Stimulated activated CD8-positive, alpha-beta memory T cell treated with anti-CD3 and anti-CD28 coated beads, Interleukin-7, amount 100 ng/mL, for 4 hours (primary cell): ENCODE data around the gene LRRN1.

Source experiments
- DNase-seq, 2 donors: peaks; one replicate each; pipeline ENCODE4 v3.0.0-alpha.2; 2020; ENCODE audit warnings: low read depth in 2 of 2

The LRRN1 gene

GRCh38 chr3:3799173-3800079 lies at the start of gene LRRN1:
Gene LRRN1 (plus strand): TSS chr3:3799431. CDS start chr3:3844642, 45,211 bp downstream.
- DNase-seq: peak in 1 of 2 donors; percentile 59

- no peak for DNase-seq
These were observed 45.8 kb upstream of the LRRN1 start for GRCh38 chr3:3753416-3753815.

GRCh38 chr3:3765661-3766060 lies 33.6 kb upstream of the LRRN1 start:
- no peak for DNase-seq

- no peak for DNase-seq
These were observed 33.1 kb upstream of the LRRN1 start for GRCh38 chr3:3766140-3766539.

- no peak for DNase-seq
These were observed 28.1 kb upstream of the LRRN1 start for GRCh38 chr3:3771094-3771493.

GRCh38 chr3:3771567-3771966 lies 27.7 kb upstream of the LRRN1 start:
- DNase-seq: no peak

- no peak for DNase-seq
These were observed 26.9 kb upstream of the LRRN1 start for GRCh38 chr3:3772338-3772737.

- no peak for DNase-seq
These were observed 26.3 kb upstream of the LRRN1 start for GRCh38 chr3:3772920-3773319.

GRCh38 chr3:3776607-3777006 lies 22.6 kb upstream of the LRRN1 start:
- no peak for DNase-seq

GRCh38 chr3:3778216-3778615 lies 21.0 kb upstream of the LRRN1 start:
- no peak for DNase-seq

GRCh38 chr3:3778641-3779270 lies 20.5 kb upstream of the LRRN1 start:
- DNase-seq: no peak

- no peak for DNase-seq
These were observed 16.8 kb upstream of the LRRN1 start for GRCh38 chr3:3782457-3782856.

- no peak for DNase-seq
These were observed 16.0 kb upstream of the LRRN1 start for GRCh38 chr3:3783210-3783609.

- DNase-seq: no peak
These were observed 15.5 kb upstream of the LRRN1 start for GRCh38 chr3:3783696-3784095.

- no peak for DNase-seq
These were observed 6.8 kb upstream of the LRRN1 start for GRCh38 chr3:3792391-3792790.

- peak in 1 of 2 donors; percentile 35 for DNase-seq
These were observed 559 bp upstream of the LRRN1 start for GRCh38 chr3:3798631-3799113.

- DNase-seq: no peak
These were observed 837 bp downstream of the LRRN1 start for GRCh38 chr3:3800080-3800455.

GRCh38 chr3:3800685-3801493 lies 1.7 kb downstream of the LRRN1 start:
- DNase-seq: peak in 1 of 2 donors; percentile 3

GRCh38 chr3:3801494-3801841 lies 2.2 kb downstream of the LRRN1 start:
- no peak for DNase-seq

- DNase-seq: no peak
These were observed 2.8 kb downstream of the LRRN1 start for GRCh38 chr3:3802046-3802445.

GRCh38 chr3:3804560-3804959 lies 5.3 kb downstream of the LRRN1 start:
- no peak for DNase-seq

GRCh38 chr3:3806092-3806491 lies 6.9 kb downstream of the LRRN1 start:
- DNase-seq: no peak
